ENCODE results near the gene SHISA9.

GRCh38 chr16:12891836-12892235 is 9.6 kb upstream of the SHISA9 start:
- TF ChIP-seq POLR2A (IDR thresholded peaks at IDR 0.05), result no peak
- TF ChIP-seq CTCF (IDR thresholded peaks at IDR 0.05), result no peak
